ENCODE measurements around the gene PRR7. TPM values are rescaled to one million over a fixed set of nuclear protein-coding genes. Genes with fewer than 3 reads are reported as not detected.

PRR7 gene
- total RNA-seq, 4 donors from 2014 or later, result 5.0 to 7.7 (median 6.4) TPM

DNA sequence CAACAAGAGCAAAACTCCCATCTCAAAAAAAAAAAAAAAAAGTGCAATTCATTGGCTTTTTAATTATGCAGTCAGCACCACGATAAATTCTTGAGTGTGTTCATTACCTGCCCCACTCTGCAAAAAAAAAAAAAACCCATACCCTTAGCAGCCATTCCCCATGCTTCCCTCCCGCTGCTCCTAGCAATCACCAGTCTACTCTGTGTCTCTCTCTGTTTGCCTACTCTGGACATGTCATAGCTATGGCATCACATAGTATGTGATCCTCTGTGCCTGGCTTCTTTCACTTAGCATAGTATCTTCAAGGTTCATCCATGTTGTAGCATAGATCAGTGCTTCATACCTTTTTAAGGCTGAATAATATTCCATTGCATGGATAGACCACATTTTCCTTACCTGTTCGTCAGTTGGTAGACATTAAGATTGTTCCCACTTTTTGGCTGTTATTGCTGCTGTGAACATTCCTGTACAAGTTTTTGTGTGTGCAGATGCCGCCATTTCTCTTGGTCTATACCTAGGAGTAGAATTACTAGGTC lies 7.0 kb upstream of the PRR7 start:
- intact Hi-C loops (cut with DNase I), result no loop called here
- Histone ChIP-seq H3K27ac (no peak overlapping the region), H3K9me3 (no peaks in the 10 kb centered on the region), H3K36me3 (peaks cover 31 to 72% (median 31%) of the 10 kb centered on the region in 3 donors), H3K27me3 (no peaks in the 10 kb centered on the region), H3K4me1 (peaks cover 0 to 18% (median 0%) of the 10 kb centered on the region in 3 donors), H3K4me3 (no peak overlapping the region)
- WGBS, 2 donors, result 90 to 96% methylated on average over 4 of the region's 4 CpGs
- DNase-seq, result no peak
- no peak for TF ChIP-seq CTCF (IDR thresholded peaks at IDR 0.05)
- no peak for TF ChIP-seq POLR2A (IDR thresholded peaks at IDR 0.05)

DNA sequence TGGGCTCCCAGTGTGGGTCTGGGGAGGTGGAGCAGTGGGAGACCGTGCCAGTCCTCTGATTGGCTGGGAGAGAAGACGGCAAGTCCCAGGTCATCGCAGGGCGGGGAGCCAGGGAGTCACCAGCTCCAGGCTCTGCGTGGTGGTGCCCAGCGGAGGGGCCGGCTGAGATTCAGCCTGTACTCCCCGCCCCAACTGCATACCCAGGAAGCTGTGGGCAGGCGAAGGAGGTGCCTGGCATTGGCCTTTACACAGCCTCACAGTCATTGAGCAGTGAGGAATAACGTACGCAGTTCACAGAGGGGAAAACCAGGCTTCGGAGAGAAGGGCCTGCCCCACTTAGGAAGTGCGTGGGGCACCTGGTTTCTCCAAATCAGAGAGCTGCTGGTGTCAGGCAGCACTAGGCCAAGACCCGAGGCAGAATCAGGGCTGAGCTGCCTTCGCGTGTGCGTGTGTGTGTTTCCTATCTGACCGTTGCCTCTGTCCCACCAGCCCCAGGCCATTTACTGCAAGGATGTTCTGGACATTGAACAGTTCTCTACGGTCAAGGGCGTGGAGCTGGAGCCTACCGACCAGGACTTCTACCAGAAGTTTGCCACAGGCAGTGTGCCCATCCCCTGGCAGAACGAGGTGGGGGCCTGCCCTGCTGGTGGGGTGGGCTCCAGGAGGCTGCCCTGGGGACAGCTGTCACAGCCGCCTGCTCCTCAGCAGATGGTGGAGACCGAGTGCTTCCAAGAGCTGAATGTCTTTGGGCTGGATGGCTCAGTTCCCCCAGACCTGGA lies 6.2 kb upstream of the PRR7 start:
- H3K4me3 ChIP-seq, result no peak overlapping the region
- no peaks in the 10 kb centered on the region for H3K27me3 ChIP-seq
- intact Hi-C loops (cut with DNase I), result no loop called here
- no peaks in the 10 kb centered on the region for H3K9me3 ChIP-seq
- H3K4me1 ChIP-seq, result peaks cover 0 to 26% (median 0%) of the 10 kb centered on the region in 3 donors
- no peak for DNase-seq
- 70 to 89% methylated on average over 2 to 5 of the region's 24 CpGs for WGBS, 2 donors
- TF ChIP-seq CTCF (IDR thresholded peaks at IDR 0.05), result no peak
- H3K27ac ChIP-seq, result no peak overlapping the region
- peaks cover 23 to 64% (median 23%) of the 10 kb centered on the region in 3 donors for H3K36me3 ChIP-seq

DNA sequence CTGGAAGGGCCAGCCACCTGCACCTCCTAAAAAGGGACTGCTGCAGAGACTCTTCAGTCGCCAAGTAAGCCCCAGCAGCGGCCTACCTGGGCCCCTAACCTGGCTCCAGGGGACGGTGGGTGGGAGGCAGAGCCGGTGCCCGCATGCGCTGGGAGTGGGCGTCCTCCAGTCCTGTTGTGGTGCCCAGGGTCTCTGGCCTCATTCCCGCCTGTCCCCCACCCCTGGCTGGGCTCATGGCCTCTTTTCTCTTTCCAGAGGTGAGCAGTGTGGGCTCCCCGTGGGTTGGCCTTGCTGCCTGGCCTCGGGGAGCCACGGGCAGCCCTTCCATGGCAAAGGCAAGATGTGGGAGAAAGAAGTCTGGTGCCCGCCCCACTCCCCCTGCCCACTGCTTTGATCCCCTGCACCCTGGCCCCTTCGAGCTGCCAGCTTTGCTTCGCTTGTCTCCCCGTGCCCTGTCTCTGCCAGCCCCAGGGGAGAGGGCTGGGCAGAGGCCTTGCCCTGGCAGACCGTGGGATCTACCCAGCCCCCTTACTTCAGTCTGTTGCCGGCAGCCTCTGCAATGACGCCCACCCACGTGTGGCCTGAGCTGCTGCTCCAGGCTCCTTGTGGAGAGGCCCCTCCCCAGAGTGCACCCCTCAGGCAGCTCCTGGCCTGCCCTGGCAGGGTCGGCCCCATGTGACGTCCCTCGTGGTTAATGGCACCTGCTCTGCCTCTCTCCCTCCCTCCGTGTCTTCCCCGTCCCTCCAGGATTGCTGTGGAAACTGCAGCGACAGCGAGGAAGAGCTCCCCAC lies 5.4 kb upstream of the PRR7 start:
- Histone ChIP-seq H3K4me1 (peaks cover 2 to 34% (median 6%) of the 10 kb centered on the region in 3 donors), H3K9me3 (no peaks in the 10 kb centered on the region), H3K36me3 (peaks cover 17 to 56% (median 18%) of the 10 kb centered on the region in 3 donors), H3K27ac (no peak overlapping the region), H3K4me3 (no peak overlapping the region), H3K27me3 (no peaks in the 10 kb centered on the region)
- no peak for DNase-seq
- intact Hi-C loops (cut with DNase I), result no loop called here
- no peak for TF ChIP-seq POLR2A (IDR thresholded peaks at IDR 0.05)
- TF ChIP-seq CTCF (IDR thresholded peaks at IDR 0.05), result no peak
- WGBS, 2 donors, result 60 to 75% methylated on average over 3 to 12 of the region's 26 CpGs

DNA sequence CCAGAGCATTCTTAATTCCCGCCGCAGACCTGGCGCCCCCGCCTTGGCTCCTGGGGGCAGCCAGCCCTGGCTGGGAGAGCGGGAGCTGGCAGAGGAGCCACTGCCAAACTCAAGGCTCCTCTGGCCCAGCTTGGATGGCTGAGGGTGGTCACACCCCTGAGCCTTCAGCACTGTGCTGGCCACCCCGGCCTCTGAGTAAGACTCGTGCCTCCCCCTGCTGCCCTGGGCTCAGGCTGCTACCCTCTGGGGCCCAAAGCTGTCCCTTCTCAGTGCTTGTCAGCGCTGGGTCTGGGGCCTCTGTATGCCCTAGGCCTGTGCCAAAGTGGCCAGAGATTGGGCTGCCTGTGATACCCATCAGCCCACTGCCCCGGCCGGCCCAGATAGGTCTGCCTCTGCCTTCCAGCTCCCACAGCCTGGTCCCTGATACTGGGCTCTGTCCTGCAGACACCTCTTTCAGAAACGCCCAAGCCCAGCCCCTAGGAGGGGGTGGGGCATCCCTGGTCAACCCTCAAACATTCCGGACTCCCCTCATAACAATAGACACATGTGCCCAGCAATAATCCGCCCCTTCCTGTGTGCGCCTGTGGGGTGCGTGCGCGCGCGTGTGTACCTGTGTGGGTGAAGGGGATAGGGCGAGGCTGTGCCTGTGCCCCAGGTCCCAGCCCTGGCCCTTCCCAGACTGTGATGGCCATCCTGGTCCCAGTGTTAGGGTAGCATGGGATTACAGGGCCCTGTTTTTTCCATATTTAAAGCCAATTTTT lies 4.4 kb upstream of the PRR7 start:
- H3K4me3 ChIP-seq, result no peak overlapping the region
- intact Hi-C loops (cut with DNase I), result no loop called here
- 72% methylated on average over 13 of the region's 20 CpGs; no CpG with 5 or more reads in 1 of the 2 donors for WGBS, 2 donors
- H3K4me1 ChIP-seq, result peaks cover 12 to 45% (median 13%) of the 10 kb centered on the region in 3 donors
- no peak for DNase-seq
- TF ChIP-seq POLR2A (IDR thresholded peaks at IDR 0.05) (no peak), CTCF (IDR thresholded peaks at IDR 0.05) (no peak)
- H3K27me3 ChIP-seq, result peaks cover 0 to 9% (median 0%) of the 10 kb centered on the region in 4 donors
- peaks cover 11 to 45% (median 14%) of the 10 kb centered on the region in 3 donors for H3K36me3 ChIP-seq
- no peak overlapping the region for H3K27ac ChIP-seq
- no peaks in the 10 kb centered on the region for H3K9me3 ChIP-seq

All from esophagus squamous epithelium (tissue), 5 donors.